Umbilical cord (tissue), 2 donors: ENCODE measurements around the gene SREBF1. TPM values are rescaled to one million over a fixed set of nuclear protein-coding genes. Genes with fewer than 3 reads are reported as not detected.
A peak's percentile ranks its signal among the peaks of the same experiment; 100 is the strongest.

Experiments
- DNase-seq: peaks from one replicate; pipeline ENCODE4 v3.0.0-alpha.2; 2015; ENCODE audit warnings: low spot score
- total RNA-seq: library from RNA; depleted of rRNA; stranded (reverse); fragments of >200 nt; gene quantifications from one replicate; pipeline ENCODE4 v1.2.3, GENCODE V29; 2014; ENCODE audit warnings: low replicate concordance; ENCODE audit not compliant: insufficient read depth

The SREBF1 gene
- total RNA-seq, 1 donor from 2014 or later = 62.6 TPM

DNA sequence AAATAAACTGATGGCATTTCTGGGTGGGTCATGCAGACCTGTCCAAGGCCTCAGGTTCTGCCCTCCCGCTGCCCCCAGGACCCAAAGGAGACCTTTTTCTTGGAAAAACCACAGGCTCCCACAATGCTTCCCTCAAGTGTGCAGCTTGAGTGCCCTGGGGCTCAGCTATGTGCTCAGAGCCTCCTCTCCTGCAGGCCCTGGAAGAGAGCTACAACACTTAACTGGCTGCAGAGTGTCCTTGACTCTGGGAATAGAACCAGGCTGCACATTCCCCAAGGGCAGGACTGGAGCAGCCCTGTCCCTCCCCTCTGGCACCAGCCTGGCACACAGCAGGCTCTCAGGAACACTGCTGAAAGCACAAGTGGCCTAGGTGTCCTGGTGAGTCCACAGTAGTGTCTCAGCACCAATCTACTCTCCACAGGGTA is 4.8 kb upstream of the SREBF1 start:
- peak; percentile 19 for DNase-seq

GRCh38 chr17:17840751-17841591 is 4.2 kb upstream of the SREBF1 start:
- peak; percentile 26 for DNase-seq

GRCh38 chr17:17839791-17840707 is 3.3 kb upstream of the SREBF1 start:
- peak; percentile 91 for DNase-seq

- peak; percentile 66 for DNase-seq
These were observed 1.5 kb upstream of the SREBF1 start for GRCh38 chr17:17837966-17838962.

DNA sequence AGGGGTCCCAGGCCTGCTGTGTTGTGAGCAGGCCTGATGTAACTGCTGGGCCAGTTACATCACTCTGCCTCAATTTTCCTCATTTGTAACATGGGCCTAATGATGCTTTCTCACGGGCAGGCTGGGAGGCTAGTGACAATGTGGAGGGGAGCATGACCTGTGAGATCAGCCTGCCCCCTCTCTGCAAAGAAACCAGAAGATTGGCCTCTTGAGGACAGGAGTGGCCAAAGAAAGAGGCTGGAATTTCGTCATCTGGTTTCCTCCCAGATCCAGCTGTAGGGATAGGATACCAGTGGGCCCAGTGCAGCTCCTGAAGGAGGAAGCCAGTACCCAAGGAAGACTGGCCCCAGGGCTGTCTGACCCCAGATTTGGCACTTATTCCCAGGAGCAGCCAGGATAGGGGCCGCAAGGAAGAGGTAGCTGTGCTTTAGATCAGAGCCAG is 615 bp upstream of the SREBF1 start:
- no peak for DNase-seq

DNA sequence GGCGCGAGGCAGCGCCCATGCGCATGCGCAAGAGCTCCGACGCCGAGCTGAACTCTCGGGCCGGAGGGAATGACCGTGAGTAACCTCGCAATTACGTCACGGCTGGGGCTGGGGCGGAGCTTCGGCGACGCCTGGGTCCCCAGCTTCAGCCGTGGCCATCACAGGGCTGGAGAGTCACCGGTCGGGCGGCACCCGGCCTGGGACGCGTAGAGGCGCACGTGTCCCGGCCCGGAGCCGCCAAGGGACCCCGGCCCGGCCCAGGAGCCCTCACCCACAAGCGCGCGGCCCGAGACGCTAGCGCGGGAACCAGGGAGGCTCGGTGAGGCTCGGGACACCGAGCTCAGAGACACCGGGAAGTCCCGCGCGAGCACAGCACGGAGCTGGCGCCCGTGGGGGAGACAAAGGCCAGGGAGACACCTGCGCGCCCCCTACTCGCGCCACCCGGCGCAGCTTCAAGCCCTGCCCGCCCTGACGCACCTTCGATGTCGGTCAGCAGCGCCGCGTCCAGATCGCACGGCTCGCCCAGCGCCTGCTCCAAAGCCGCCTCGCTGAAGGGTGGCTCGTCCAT is 452 bp downstream of the SREBF1 start:
- DNase-seq = peak; percentile 97

GRCh38 chr17:17835415-17836249 is 1.2 kb downstream of the SREBF1 start:
- no peak for DNase-seq

DNA sequence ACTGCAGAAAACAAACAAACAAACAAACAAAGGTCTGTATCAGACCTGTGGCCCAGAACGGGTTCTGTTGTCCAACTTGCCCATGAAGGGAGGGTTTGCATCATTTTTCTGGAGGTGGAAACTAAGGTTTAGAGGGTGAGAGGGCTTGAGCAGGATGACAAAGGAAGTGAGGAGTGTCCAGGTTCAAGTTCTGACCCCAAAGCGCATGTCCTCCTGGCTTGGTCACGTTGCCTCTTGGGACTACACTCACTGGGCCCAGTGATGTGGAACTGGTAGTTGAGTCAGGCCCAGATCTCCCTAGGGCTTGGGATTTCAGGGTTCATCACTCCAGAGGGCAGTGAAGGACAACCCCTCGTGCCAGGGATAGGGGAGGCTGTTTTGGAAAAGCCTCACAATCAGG is 1.8 kb downstream of the SREBF1 start:
- no peak for DNase-seq

DNA sequence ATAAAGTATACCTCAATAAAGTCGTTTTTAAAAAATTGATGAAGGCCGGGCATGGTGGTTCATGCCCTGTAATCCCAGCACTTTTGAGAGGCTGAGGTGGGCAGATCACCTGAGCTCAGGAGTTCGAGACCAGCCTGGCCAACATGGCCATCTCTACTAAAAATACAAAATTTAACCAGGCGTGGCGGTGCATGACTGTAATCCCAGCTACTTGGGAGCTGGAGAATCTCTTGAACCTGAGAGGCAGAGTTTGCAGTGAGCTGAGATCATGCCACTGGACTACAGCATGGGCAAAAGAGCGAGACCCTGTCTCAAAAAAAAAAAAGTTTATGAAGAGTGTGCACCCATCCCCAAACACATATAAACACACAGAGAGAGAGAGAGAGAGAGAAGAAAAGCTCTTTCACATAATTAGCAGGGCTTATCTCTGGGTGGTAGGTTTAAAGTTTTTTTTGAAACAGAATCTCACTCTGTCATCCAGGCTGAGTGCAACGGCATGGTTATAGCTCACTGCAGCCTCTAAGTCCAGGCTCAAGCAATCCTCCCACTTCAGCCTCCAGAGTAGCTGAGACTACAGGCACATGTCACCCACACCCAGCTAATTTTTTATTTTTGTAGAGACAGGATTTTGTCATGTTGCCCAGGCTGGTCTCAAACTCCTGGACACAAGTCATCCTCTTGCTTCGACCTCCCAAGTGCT is 3.0 kb downstream of the SREBF1 start:
- DNase-seq = no peak

GRCh38 chr17:17832032-17832363 is 4.8 kb downstream of the SREBF1 start:
- no peak for DNase-seq

- DNase-seq = peak; percentile 69
These were observed 5.4 kb downstream of the SREBF1 start for GRCh38 chr17:17831208-17832031.

DNA sequence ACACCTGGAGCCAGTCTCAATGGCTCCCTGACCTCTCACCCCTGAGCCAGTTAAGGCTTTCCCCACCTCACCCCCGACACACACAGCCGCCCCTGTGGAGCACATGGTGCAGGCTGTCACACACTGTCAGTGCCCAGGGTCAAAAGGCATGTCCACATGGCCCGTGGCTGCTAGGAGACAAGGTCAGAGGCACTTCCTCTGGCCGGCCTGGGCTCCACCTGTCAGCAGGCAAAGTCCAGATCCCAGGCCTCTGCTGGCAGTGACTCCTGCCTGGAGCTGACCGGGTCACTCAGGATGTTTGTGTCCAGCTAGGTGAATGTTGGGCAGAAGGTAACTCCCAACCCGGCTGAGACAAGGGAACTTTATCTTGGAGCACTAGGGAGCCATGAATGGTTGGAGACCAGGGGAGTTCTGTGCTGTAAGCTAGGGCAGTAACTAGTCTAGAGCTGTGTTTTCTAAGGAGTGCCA is 6.0 kb downstream of the SREBF1 start:
- no peak for DNase-seq

GRCh38 chr17:17830269-17830567 is 6.6 kb downstream of the SREBF1 start:
- no peak for DNase-seq

- DNase-seq = no peak
These were observed 8.8 kb downstream of the SREBF1 start for GRCh38 chr17:17827826-17828621.

DNA sequence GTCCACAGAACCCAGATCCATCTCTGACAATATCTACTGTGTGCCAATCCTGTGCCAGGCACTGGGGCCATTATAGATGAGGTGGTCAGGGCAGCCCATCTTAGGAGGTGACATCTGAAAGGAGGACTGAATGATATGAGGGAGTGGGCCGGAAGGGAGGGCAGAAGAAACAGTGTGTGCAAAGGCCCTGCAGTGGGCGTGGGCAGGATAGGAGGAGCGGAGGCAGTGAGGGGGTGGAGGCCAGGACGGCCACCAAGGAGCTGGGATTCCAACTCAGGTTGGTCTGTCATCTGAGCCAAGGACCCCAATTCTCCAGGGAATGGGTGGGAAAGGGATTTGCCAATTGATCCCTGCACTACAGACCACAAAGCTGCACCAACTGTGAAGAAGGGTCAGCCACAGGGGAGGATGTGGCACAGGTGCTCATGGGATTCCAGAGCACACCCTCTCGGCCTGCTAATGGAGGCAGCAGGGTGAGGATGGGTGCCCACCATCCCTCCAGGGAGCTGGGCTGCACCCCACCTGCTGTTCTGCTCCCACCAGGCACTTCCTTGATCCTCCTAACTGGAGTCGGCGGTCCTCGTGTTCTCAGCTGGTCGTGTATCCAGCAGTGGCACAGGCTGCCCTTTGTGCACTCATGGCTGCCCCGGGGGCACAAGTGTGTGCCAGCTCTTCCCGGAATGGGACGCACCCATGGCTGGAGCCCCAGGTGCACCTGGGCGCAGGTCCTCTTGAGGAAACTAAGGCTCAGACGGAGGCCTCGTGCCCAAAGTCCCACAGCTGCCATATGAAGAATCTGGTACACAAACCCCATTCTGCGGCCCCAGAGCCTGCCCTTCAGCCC is 9.6 kb downstream of the SREBF1 start:
- no peak for DNase-seq

GRCh38 chr17:17826342-17826713 is 10.5 kb downstream of the SREBF1 start:
- no peak for DNase-seq
